Loucy (cell line): Measurements from ENCODE around the gene NKAIN4.
A peak's percentile ranks its signal among the peaks of the same experiment; 100 is the strongest.

ENCODE experiments used
- H2AFZ ChIP-seq: fragments of 200-600 bp; sonication (generic); 2 replicates; pipeline ENCODE4 v1.6.0; 2016; ENCODE audit warnings: antibody characterized with exemption, mild to moderate bottlenecking, low read length, moderate library complexity
- H3F3A ChIP-seq: fragments of 200-600 bp; 2 replicates; pipeline ENCODE4 v1.6.0; 2016; ENCODE audit warnings: antibody characterized with exemption, low read depth, mild to moderate bottlenecking
- H3K27me3 ChIP-seq: fragments of 200-600 bp; sonication (generic); 2 replicates; pipeline ENCODE4 v1.6.1; 2014; ENCODE audit warnings: low read length, mild to moderate bottlenecking; ENCODE audit not compliant: insufficient read depth, poor library complexity, severe bottlenecking
- H3K36me3 ChIP-seq: fragments of 200-600 bp; sonication (generic); 2 replicates; pipeline ENCODE4 v1.6.1; 2016; ENCODE audit warnings: low read length; ENCODE audit not compliant: insufficient read depth
- H3K4me1 ChIP-seq: fragments of 200-600 bp; sonication (generic); 2 replicates; pipeline ENCODE4 v1.5.1; 2014; ENCODE audit warnings: low read length, mild to moderate bottlenecking; ENCODE audit not compliant: insufficient read depth, poor library complexity, severe bottlenecking
- H3K4me2 ChIP-seq: fragments of 200-600 bp; sonication (generic); 2 replicates; pipeline ENCODE4 v1.6.0; 2014; ENCODE audit warnings: antibody characterized with exemption, low read length, low read depth, mild to moderate bottlenecking; ENCODE audit not compliant: poor library complexity, severe bottlenecking
- H3K4me3 ChIP-seq: fragments of 200-600 bp; sonication (generic); 2 replicates; pipeline ENCODE4 v1.5.1; 2014; ENCODE audit warnings: low read length, mild to moderate bottlenecking, mixed read lengths; ENCODE audit not compliant: poor library complexity, severe bottlenecking
- H3K79me2 ChIP-seq: fragments of 200-600 bp; sonication (generic); 2 replicates; pipeline ENCODE4 v1.6.1; 2014; ENCODE audit warnings: low read length; ENCODE audit not compliant: insufficient read depth
- H3K9ac ChIP-seq: fragments of 200-600 bp; sonication (generic); 2 replicates; pipeline ENCODE4 v1.6.0; 2014; ENCODE audit warnings: mild to moderate bottlenecking, low read depth, low read length, moderate library complexity; ENCODE audit not compliant: poor library complexity, severe bottlenecking
- H3K9me2 ChIP-seq: fragments of 200-600 bp; sonication (generic); replicated peaks from 2 replicates; pipeline ENCODE4 v1.6.1; 2016; ENCODE audit warnings: low read depth, low read length, mixed read lengths
- H3K9me3 ChIP-seq: fragments of 200-600 bp; sonication (generic); 2 replicates; pipeline ENCODE4 v1.6.1; 2014; ENCODE audit warnings: mild to moderate bottlenecking, antibody characterized with exemption, low read length, low read depth; ENCODE audit not compliant: insufficient read depth
- H4K20me1 ChIP-seq: fragments of 200-600 bp; sonication (generic); 2 replicates; pipeline ENCODE4 v1.6.0; 2014; ENCODE audit warnings: antibody characterized with exemption, low read length, mild to moderate bottlenecking; ENCODE audit not compliant: insufficient read depth, poor library complexity, severe bottlenecking
- CTCF ChIP-seq: fragments of 200-600 bp; sonication (generic); conservative IDR thresholded peaks from 2 replicates; pipeline ENCODE4 v1.5.1; 2014; ENCODE audit warnings: mild to moderate bottlenecking, antibody characterized with exemption, low read length
- EZH2phosphoT487 ChIP-seq: fragments of 200-600 bp; IDR thresholded peaks from 2 replicates; pipeline ENCODE4 v1.6.1; 2018; ENCODE audit warnings: antibody characterized with exemption, mild to moderate bottlenecking, moderate library complexity, borderline replicate concordance

NKAIN4 gene

GRCh38 chr20:63233061-63233344 is 21.3 kb downstream of the NKAIN4 start:
- no peaks in the 10 kb centered on the region for H4K20me1 ChIP-seq
- no peak overlapping the region for H2AFZ ChIP-seq
- no peaks in the 10 kb centered on the region for H3K79me2 ChIP-seq
- no peaks in the 10 kb centered on the region for H3K9me2 ChIP-seq
- H3K36me3 ChIP-seq: no peaks in the 10 kb centered on the region
- H3K9me3 ChIP-seq: no peaks in the 10 kb centered on the region
- H3K27me3 ChIP-seq: no peaks in the 10 kb centered on the region
- H3K4me2 ChIP-seq: no peak overlapping the region
- H3F3A ChIP-seq: no peaks in the 10 kb centered on the region
- peaks cover 3% of the 10 kb centered on the region for H3K4me1 ChIP-seq
- H3K9ac ChIP-seq: no peak overlapping the region
- H3K4me3 ChIP-seq: no peak overlapping the region
- TF ChIP-seq CTCF: no peak
- TF ChIP-seq EZH2phosphoT487: no peak

GRCh38 chr20:63232235-63233060 is 21.8 kb downstream of the NKAIN4 start:
- no peaks in the 10 kb centered on the region for H3K9me2 ChIP-seq
- no peak for TF ChIP-seq CTCF
- TF ChIP-seq EZH2phosphoT487: no peak
- H4K20me1 ChIP-seq: no peaks in the 10 kb centered on the region
- H3F3A ChIP-seq: no peaks in the 10 kb centered on the region
- peaks cover 3% of the 10 kb centered on the region for H3K4me1 ChIP-seq
- H3K79me2 ChIP-seq: no peaks in the 10 kb centered on the region
- H3K27me3 ChIP-seq: no peaks in the 10 kb centered on the region
- H3K4me3 ChIP-seq: no peak overlapping the region
- no peaks in the 10 kb centered on the region for H3K9me3 ChIP-seq
- H2AFZ ChIP-seq: no peak overlapping the region
- H3K36me3 ChIP-seq: no peaks in the 10 kb centered on the region
- H3K4me2 ChIP-seq: no peak overlapping the region
- H3K9ac ChIP-seq: no peak overlapping the region

- Histone ChIP-seq H3K4me1 (peaks cover 3% of the 10 kb centered on the region), H4K20me1 (no peaks in the 10 kb centered on the region), H3K27me3 (no peaks in the 10 kb centered on the region), H3K4me3 (no peak overlapping the region), H3K4me2 (no peak overlapping the region), H2AFZ (no peak overlapping the region), H3K9ac (no peak overlapping the region), H3K79me2 (no peaks in the 10 kb centered on the region), H3F3A (no peaks in the 10 kb centered on the region), H3K36me3 (no peaks in the 10 kb centered on the region), H3K9me2 (no peaks in the 10 kb centered on the region), H3K9me3 (no peaks in the 10 kb centered on the region)
- TF ChIP-seq CTCF (peak; percentile 52), EZH2phosphoT487 (no peak)
Measured at GRCh38 chr20:63230800-63231268, 23.4 kb downstream of the NKAIN4 start.
